ENCODE measurements around the gene COL19A1.
"Not testable (repeated sequence)": the region's sequence is repeated elsewhere in the genome, so short reads cannot be mapped to it uniquely, and the experiment has no call there.

COL19A1 gene

DNA sequence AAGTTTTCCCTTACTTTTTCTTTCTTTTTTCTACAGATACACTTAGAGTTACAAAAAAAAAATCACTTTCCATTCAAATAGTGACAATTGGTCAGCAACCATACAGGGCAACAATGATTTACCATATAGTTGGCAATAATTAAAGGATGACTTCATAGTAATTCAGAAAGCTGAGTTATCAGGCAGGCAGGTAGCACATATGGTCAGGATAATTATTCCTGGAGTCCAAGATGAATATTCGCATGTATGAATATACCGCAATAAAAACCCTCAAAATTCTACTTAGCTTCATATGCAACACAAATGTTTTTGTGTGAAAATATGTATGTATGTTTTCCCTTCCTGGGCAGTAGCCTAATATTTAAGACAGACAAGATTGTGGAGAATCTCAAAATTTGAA, 34.5 kb downstream of the COL19A1 start:
- no peak for DNase-seq (ENCODE audit: low read depth, low spot score)

DNA sequence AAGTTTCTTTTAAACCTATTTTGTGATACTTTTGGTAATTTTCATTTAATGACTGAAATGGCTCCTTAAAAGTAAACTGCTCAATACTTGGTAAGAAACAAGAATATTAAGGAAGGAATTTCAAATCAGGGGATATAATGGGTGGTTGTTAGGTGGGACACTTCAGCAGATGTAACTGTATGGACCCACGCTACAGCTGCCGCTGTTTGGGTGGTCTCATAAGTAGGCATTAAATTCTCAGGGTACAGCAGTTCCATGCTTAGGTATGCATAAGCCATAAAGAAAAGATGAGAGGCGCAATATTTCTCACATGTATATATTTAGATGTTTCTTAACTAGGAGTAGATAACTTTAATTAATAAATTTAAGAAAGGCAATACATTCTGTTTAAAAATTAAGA, 35.0 kb downstream of the COL19A1 start:
- DNase-seq (ENCODE audit: low read depth, low spot score): no peak

DNA sequence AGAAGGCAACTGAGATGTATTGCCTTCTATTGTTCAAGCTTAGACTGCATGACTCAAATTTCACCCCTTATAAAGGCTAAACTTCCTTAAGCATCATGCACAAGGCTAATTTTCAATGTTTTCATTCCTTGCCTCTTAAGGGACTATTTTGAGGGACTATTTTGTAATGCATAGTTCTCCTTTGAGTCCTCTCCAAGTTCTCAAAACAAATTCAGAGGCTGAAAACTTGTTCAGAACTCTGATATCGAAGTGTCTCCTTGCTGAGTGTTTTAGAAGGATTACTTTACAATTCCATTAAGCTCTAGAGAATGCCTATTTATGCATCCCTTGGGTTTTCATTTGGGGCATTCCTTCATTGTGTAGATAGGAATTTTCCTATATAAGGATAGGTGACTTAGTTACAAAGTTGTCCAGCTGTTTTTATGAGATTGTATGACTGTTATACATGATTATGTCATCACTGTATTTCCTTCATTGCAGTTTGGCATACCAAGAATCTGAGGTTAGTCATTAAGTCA, 41.7 kb downstream of the COL19A1 start:
- DNase-seq (ENCODE audit: low read depth, low spot score): no peak

DNA sequence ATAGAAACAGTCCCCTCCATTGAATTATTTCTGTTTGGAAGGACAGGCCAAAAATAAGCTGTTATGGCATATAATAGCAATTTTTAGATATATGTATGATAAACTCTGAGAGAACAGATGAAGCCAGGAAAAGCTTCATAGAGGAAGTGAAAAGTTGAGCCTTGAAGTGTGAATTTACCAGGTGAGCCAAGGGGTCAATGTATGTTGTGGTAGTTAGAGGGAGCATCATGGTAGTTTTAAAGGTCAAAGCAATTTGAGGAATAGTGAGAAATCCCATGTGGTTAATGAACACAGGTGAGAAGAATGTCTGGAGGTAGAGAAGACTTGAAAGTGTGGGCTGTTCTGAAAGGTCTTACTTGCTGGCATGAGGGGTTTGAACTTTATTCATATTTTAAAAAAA, 47.0 kb downstream of the COL19A1 start:
- no peak for DNase-seq (ENCODE audit: low read depth, low spot score)

DNA sequence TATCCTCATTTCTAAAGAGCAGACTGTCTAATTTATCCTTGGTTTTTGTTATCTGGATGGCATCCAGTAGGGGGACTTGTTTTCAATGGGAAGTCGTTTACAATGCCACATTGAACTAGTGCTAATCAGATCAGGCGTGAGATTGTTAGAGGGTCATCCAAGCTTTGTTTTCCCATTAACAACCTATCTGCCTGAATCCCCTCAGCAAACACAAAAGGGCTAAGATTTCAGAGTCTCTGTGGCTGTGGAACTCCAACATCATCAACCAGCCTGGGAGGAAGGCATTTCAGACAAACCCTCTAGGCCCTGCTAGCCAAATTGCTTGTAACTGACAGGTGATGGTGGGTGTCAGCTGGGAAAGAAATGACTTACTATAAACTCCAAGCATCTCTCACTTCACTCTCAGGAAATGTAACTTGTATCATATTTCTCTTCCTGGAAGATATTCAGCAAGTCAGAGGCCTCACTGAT, 47.7 kb downstream of the COL19A1 start:
- DNase-seq (ENCODE audit: low read depth, low spot score): no peak

DNA sequence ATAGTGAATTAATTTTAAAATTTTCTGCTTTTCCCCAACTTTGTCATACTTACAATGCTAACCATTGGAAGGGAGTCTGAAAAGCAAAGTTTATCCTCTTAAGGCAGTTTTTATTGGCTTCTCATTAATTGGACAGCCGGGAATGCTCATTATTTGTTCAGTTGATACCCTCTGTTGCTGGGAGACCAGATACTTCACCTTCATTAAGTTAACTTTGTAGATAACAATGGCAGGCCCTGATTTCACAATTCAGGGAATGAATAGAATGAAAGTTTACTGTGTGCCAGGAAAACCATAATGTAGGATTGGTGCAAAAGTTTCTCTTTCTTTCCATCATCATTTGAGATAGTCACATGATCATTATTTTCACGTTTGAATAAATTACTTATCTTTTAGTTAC, 49.0 kb downstream of the COL19A1 start:
- DNase-seq (ENCODE audit: low read depth, low spot score): no peak

DNA sequence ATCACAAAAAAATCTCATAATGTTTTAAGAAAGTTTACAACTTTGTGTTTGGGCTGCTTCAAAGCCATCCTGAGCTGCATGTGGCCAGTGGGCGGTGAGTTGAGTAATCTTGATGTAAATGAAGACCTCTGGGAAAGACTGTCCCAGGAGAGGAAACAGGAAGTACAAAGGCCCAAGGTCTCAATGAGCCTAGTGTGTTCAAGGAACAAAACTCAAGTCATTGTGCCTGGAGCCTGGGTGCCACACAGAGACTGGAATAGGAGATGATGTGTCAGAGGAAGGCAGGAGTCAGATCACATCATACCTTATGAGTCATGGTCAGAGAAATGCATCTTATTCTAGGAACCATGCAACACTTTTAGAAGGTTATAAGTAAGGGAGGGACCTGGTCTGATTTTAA, 51.5 kb downstream of the COL19A1 start:
- DNase-seq (ENCODE audit: low read depth, low spot score): no peak

DNA sequence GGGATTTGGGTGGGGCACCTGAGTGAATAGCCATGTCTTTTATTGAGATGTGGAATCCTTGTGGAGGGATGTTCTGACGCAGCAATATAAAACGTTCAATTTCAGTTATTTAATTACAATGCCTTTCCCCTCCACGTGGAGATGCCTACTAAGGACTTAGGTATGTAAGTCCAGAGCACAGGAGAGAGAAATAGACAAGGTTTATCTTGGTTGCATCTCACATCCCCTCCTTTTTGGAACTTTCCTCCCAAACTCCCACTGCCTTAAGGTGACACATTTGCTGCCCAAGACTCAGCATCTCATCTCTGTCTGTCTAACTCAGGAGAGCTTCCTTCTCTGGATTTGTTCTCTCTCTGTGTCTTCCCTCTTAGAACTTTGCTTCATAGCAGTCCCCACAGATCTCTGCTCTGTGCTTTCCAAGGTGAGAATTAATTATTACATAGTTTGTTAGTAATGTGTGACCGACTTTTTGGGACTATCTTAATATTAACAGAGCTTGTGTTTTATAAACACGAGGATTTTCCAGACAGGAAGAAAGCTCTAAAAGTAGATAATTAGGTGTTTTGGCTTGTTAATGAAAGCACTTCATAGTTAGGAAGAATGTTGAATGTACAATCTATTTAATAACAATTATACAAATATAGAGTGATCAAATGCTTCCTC, 52.6 kb downstream of the COL19A1 start:
- DNase-seq (ENCODE audit: low read depth, low spot score): no peak

DNA sequence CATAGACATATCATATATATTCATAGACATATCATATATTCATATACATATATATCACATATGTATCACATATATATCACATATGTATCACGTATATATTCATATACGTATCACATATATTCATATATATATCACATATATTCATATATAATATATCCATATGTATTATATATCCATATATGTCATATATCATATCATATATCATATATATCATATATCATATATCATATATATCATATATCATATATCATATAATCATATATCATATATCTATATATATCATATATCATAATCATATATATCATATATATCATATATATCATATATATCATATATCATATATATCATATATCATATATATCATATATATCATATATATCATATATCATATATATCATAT, 54.7 kb downstream of the COL19A1 start:
- DNase-seq (ENCODE audit: low read depth, low spot score): not testable (repeated sequence)

DNA sequence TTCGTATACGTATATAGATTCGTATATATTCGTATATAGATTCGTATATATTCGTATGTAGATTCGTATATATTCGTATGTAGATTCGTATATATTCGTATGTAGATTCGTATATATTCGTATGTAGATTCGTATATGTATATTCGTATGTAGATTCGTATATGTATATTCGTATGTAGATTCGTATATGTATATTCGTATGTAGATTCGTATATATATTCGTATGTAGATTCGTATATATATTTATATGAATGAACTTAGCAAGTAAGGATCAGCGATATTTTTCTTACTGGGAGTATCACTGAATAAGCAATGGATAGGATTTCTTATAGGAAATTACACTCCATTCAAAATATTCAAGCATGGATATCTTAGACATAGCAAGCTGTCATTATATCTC, 55.3 kb downstream of the COL19A1 start:
- not testable (repeated sequence) for DNase-seq (ENCODE audit: low read depth, low spot score)

DNA sequence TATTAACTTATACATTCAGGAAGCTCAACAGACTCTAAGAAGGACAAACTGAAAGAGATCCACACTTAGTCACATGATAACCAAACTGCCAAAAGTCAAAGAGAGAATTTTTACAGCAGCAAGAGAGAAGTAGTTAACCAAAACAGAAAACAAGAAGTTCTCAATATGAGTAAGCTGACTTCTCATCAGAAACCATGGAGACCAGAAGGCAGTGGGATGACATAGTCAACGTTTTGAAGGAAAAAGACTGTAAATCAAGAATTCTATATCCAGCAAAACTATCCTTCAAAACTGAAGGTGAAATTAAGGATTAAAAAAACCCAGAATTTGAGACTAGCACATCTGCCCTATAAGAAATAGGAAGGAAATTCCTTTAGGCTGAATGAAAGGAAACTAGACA, 60.4 kb downstream of the COL19A1 start:
- no peak for DNase-seq (ENCODE audit: low read depth, low spot score)

DNA sequence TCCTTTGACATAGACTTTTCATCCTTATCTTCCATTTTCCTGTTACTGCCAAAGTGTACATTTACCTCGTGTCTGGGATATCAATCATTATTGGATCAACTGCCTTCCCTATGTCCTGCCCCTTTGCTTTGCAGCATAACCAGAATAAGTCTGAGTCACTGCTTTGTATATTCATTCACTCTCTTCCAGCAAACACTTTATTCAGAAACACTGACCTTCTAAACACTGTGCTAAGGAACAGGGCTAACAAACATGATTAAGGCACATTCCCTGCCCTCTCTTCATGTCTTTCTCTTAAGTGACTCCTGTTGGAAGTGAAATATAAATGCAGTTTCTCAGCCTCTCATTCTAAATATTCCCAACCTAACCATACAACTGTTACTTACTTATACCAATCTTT, 66.9 kb downstream of the COL19A1 start:
- DNase-seq (ENCODE audit: low read depth, low spot score): no peak

DNA sequence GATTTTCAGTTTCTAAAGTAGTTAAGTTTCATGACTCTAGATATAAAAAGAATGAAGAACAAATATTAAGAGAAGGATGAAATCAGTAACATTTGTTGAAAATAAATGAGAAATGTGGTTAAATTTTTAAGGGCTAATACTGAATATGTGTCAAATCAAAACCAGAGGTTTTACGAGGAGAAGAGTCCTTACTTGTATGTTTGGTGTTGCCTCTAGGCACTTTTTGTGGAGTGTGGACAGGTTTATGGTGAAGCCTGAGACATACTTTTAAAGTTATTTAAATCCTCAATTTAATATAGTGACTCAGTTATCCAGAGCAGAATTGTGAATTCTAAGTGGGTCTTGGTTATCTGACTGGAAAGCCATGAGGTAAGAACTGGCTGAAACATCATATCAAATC, 68.7 kb downstream of the COL19A1 start:
- no peak for DNase-seq (ENCODE audit: low read depth, low spot score)

DNA sequence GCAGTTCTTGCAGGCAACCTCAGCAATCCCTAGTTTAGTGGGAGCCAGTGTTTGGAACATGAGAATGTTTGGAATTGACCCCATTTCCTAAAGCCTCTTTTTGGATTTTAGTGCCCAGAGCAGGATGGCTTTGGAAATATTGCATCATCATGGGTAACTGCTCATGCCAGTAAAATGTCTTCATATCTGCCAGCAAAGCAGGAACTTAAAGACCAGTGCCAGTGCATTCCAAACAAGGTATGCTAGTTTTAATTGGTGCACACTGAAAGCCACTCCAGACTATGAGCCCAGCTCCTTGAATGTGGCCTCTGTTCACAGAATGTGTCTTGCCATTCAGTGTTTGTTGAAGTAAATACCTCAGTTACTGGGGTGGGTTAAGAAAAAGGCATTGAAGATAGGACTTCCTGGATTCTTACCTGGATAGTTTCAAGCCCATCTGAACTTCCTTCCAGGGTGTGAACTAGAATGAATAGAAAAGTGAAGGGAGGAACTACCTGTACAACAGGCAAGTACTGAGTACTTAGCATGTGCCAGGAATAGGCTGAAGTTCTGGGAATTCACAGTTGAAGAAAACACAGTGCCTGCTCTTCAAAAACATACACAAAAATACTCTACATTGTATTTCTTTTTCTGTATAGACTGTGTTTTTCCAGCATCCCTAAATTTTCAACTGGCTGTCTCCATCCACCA, 70.5 kb downstream of the COL19A1 start:
- DNase-seq (ENCODE audit: low read depth, low spot score): no peak

DNA sequence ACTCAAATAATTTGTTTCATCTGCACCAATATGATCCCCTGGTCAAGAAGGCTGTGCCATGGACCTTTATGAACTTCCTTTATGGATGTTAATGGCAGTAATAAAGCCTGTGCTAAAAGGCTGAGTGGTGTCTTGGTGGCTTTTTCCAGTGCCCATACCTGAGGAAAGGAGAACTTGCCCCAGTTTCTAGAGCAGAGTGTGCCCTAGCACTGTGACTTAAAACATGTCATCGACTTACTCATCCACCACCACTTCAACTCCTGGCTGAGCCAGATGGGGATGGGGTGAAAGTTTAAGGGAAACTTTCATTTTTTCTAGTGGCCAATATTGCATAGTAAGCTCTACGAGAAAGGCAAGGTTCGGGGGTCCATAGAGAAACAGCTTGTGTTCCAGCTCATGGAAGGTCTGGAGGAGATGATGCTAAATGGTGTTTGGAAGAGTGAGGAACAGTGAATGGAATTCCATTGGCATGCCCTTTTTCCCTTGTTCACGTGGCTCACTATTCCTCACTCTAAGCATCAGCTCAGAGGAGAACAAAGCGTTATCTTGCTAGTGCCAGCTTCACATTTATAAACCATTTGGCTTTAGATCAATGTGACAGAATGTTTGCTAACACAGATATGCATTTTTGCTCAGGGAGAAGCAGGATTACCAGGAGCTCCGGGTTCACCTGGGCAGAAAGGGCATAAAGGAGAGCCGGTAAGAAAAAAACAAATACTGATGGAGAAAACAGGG, 71.2 kb downstream of the COL19A1 start:
- DNase-seq (ENCODE audit: low read depth, low spot score): no peak

DNA sequence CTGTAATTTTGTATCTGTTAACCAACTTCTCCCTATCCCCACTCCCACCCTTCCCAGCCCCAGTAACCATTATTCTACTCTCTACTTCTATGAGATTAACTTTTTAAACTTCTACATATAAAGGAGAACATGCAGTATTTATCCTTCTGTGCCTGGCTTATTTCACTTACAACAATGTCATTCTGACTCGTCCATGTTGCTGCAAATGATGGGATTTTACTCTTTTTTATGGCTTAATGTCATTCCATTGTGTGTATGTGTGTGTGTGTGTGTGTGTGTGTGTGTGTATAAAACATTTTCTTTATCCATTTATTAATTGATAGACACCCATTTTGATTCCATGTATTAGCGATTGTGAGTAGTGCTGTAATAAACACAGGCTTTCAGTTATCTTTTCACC, 76.1 kb downstream of the COL19A1 start:
- DNase-seq (ENCODE audit: low read depth, low spot score): no peak

DNA sequence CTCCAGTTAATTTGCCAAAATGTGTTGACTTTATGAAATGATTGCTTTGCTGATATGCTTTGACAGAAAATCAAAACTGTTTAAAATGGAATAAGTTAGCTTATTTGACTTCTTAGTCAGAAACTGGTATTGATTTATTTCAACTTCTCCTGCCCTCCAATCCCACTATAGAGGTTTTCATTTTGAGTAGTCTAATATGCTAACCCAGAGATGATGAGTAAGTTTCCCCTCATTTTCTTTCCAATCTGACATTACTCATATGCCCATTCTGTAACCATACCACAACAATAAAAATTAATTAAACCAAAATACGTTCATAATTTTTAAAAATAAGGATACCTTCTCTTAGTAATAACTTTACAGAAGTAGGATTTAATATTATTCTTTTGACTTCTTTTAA, 78.8 kb downstream of the COL19A1 start:
- DNase-seq (ENCODE audit: low read depth, low spot score): no peak

DNA sequence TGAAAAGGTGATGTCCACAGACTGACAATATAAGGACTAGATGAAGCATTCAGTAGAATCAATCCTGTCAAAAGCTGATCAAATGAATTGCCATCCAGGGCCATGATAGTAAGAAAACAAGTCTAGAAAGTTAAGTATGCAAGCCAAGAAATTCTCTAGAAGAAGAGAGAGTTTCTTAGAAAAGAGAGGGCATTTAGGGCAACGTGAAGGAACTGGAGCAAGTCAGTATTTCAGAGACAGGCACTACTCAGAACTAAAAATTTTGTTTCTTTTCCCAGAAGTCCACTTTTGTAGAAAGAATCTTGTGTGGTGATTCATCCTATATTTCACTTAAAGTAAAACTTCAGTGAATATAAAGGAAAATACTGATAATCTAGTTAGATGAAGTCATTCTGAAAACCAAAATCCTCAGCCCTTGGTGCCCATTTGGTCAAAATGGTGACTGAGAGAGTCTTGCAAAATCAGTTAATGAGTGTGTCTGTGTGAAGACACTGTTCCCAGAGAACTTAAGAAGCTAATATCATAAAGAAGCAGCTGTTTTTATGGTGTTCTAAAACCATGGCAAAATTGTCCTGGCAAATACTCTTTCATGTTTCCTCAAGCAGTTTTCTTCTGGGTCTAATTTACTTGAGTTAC, 82.2 kb downstream of the COL19A1 start:
- DNase-seq (ENCODE audit: low read depth, low spot score): no peak

DNA sequence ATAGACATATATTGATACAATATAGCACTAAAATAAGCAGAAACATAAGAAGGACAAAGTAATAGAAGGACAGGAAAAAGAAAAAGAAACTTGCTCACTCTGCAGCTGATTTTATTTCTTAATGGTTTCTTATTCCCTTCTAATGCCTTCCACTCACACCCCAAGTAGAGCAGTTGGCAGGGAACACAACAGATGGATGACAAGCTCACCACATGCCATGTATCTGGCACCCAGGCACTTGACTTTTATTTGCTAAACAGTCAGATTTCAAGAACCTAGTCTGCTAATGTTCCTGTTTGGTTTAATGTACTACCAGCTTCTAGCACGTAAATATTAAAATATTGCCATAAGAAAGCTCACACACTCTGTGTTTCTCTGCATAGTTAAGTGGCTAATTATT, 87.1 kb downstream of the COL19A1 start:
- DNase-seq (ENCODE audit: low read depth, low spot score): no peak

DNA sequence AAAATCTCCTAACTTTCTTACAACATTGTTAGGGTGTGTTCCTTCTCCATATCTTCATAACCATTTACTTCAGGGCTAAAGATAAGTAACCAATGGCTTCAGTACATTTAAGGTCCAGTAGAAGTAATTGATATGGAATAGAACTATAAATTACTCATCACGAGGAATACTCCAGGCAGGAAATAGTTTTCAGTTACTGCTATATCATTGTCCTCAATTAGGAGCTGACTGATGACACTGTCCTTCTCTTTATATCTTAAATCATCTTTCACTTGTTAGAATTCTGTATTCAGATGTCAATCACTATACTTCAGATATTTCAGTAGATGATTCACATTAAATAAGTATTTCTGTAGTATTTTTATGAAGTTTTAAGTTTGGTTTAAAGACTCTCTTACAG, 88.4 kb downstream of the COL19A1 start:
- DNase-seq (ENCODE audit: low read depth, low spot score): no peak

DNA sequence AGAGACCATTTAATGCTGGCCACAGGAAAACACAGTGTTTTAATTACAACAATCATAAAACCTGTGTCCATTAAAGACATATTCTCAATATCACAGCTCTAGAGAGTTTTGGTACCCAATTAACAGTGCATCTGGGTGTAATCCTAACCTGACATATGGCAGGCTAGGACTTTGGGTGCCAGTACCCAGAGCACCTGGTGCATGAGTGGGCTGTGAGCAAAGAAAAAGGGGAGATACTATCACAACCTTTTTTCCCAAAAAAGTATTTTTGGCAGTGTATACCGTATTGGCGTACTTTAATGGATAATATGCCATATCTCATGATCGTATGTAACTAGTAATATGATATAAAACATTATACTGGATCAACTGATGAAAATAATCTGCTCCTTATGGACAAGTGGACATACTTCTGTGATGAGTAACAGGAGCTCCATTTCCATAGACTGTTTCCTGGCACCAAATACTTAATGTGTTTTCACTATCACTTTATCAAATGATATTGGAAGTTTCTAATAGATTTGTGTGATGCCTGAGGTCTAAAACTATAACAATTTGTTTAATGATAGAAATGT, 91.7 kb downstream of the COL19A1 start:
- DNase-seq (ENCODE audit: low read depth, low spot score): no peak

DNA sequence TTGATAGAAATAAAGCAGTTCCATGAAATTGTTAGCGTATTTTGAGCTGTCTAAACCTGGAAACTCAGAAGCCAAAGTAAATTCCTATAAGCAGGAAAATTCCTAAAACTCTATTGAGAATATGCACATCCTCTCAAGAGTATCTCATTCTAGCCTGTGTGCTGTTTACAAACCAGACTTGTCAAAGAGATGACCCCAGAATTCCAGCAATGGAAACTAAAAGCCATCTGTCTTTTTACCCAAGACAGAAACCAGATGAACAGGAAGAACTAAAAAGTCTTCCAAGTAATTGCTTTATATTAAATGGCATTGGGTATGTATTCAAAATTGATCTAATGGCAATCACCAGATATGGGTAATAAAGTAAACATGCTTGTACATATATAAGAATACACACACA, 92.6 kb downstream of the COL19A1 start:
- no peak for DNase-seq (ENCODE audit: low read depth, low spot score)

Data from activated CD4-positive, CD25-positive, alpha-beta regulatory T cell treated with anti-CD3 and anti-CD28 coated beads, Interleukin-2, amount 50 U/mL, for 16 hours (primary cell).